ENCODE results near the gene NQO2. TPM values are rescaled to one million over a fixed set of nuclear protein-coding genes. Genes with fewer than 3 reads are reported as not detected.
A peak's percentile ranks its signal among the peaks of the same experiment; 100 is the strongest.

Gene NQO2
- total RNA-seq, 3 donors from 2014 or later: 13.4 to 24.1 (median 23.2) TPM

DNA sequence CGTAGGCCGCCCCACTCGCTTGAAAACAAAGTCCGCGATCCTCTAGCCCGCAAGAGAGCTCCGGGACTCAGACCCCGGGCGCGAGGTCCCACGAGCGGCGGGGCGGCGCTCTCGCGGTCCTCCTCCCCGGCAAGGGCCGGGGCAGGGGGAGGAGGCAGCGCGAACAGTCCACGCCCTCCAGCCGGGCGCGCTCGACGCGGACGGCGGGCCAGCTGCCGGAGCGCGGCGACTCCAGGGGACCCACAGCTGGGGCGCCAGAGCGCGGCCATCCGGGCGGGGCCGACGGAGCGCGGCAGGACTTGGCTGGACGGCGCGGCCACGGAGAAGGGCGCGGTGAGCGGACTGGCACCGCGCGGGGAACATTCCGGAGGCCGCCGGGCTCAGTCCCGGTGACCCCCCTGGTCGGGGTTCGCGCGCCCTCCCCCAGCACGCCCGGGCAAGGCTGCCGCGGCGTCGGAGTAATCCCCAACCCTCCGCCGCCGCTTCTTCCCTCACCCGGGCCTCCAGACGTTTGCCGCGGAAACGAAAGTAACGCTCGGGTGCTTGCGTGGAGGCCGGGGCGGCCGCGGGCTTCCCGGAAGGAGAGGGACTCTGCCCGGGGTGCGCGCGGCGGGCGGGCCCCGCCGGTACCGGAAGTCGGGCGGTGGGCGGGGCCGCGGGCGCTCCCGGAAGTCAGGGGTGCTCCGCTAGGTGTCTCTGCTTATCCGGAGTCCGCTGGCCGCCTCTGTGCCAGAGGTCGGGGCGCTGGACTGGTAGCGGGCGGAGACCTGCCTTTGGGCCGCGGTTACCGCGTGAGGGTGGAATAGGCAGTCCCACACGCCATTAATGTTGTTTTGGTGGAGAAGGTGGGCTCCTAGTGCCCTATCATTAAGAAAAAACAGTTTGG, 68.9 kb downstream of the NQO2 start, which contains the start of gene RIPK1:
TSS of gene RIPK1 (plus strand) at position 166 of the 886 bp plus-strand sequence. CDS start 8,330 bp downstream, outside the sequence.
- intact Hi-C loops (cut with DNase I, micrococcal nuclease): no loop called here
- peak; percentile 92 for ATAC-seq
- peak; percentile 96 to 98 (median 97) for DNase-seq
- H3K4me1 ChIP-seq (ENCODE audit: low read depth): peaks cover 28% of the 10 kb centered on the region
- peak within 1 kb of the TSS; percentile 98 for H3K4me3 ChIP-seq
- TF ChIP-seq CTCF (IDR thresholded peaks at IDR 0.05): peak; percentile 22
- no peaks in the 10 kb centered on the region for H3K9me3 ChIP-seq
- H3K36me3 ChIP-seq (ENCODE audit: low read depth): no peaks in the 10 kb centered on the region

Other genes starting within 250 kb of the NQO2 start
- under 1 TPM; 0.41 to 0.82 (median 0.43) TPM for gene MYLK4, start 249.0 kb upstream of the NQO2 start, total RNA-seq
- 10 to 100 TPM; 39.0 to 41.1 (median 39.7) TPM for gene WRNIP1, start 234.5 kb upstream of the NQO2 start, total RNA-seq
- gene SERPINB1, start 158.0 kb upstream of the NQO2 start, total RNA-seq: 100 to 1,000 TPM in 2 of 3 donors, 10 to 100 TPM in 1; 66.7 to 187 (median 132) TPM
- gene SERPINB9, start 96.6 kb upstream of the NQO2 start, total RNA-seq: 1 to 10 TPM; 3.7 to 6.4 (median 4.2) TPM
- gene SERPINB6, start 28.3 kb upstream of the NQO2 start, total RNA-seq: 100 to 1,000 TPM; 134 to 147 (median 142) TPM
- gene RIPK1, start 68.6 kb downstream of the NQO2 start, total RNA-seq: 10 to 100 TPM; 33.1 to 41.9 (median 35.8) TPM
- 10 to 100 TPM; 17.6 to 30.7 (median 30.0) TPM for gene BPHL, start 118.8 kb downstream of the NQO2 start, total RNA-seq
- gene TUBB2A, start 157.7 kb downstream of the NQO2 start, total RNA-seq: 10 to 100 TPM; 16.4 to 92.8 (median 38.4) TPM
- 10 to 100 TPM in 1 of 3 donors, 1 to 10 TPM in 1, under 1 TPM in 1; 0.87 to 18.5 (median 3.6) TPM for gene TUBB2B, start 227.8 kb downstream of the NQO2 start, total RNA-seq

All from mucosa of descending colon (tissue), 3 donors.